GM12864 (cell line): ENCODE results near the gene SMAD4.

Experiments used
- DNase-seq: peaks from one replicate; pipeline ENCODE4 v3.0.0-alpha.2; 2011; ENCODE audit warnings: low read depth
- H3K4me3 ChIP-seq: 2 replicates; pipeline ENCODE4 v1.5.1; 2011; ENCODE audit warnings: mild to moderate bottlenecking, low read depth, low read length, control low read depth
- TF ChIP-seq, protein P1 (sequence below): IDR thresholded peaks from 2 replicates; pipeline ENCODE4 v1.5.1; 2011; ENCODE audit warnings: low read depth, mild to moderate bottlenecking, moderate library complexity, low read length, control low read depth, inconsistent platforms; ENCODE audit errors: missing control alignments

Gene SMAD4

DNA sequence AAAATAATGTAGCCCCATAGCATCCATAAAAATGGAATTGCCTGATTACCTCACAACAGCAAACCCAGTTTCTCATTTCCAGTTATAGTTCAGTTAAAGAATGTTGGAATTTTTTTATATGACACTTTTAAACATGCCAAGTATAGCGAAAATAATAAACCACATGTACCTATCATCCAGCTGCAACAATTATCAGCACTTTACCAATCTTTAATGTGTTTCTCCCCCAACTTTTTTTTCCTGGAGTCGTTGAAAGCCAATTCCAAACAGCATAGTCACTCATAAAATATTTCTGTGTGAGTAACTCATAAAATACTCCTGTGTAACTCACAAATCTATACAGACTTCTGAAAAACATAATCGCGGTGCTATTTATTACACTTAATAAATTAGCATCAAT, 38.1 kb downstream of the SMAD4 start:
- DNase-seq, result no peak
- no peak overlapping the region for H3K4me3 ChIP-seq
- TF ChIP-seq, protein P1, sequence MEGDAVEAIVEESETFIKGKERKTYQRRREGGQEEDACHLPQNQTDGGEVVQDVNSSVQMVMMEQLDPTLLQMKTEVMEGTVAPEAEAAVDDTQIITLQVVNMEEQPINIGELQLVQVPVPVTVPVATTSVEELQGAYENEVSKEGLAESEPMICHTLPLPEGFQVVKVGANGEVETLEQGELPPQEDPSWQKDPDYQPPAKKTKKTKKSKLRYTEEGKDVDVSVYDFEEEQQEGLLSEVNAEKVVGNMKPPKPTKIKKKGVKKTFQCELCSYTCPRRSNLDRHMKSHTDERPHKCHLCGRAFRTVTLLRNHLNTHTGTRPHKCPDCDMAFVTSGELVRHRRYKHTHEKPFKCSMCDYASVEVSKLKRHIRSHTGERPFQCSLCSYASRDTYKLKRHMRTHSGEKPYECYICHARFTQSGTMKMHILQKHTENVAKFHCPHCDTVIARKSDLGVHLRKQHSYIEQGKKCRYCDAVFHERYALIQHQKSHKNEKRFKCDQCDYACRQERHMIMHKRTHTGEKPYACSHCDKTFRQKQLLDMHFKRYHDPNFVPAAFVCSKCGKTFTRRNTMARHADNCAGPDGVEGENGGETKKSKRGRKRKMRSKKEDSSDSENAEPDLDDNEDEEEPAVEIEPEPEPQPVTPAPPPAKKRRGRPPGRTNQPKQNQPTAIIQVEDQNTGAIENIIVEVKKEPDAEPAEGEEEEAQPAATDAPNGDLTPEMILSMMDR, result no peak

DNA sequence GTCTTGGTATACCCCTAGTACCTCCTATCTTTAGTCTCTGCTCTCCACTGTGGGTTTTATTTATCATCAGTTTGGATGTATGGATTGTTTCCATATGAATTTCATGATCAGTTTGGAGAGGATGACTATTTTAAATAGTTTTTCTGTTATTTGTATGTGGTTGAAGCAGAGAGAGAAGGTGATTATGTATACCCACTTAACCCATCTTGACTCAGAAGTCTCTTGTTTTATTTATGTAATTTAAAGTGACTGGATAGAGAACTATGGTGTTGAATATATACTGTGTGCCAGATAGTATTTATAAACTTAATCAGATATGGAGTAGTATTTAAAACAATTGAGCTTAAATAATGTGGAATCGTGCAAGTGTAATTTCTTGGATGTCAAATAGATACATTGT, 39.9 kb downstream of the SMAD4 start:
- DNase-seq, result no peak
- TF ChIP-seq, protein P1, result no peak
- H3K4me3 ChIP-seq, result no peak overlapping the region

DNA sequence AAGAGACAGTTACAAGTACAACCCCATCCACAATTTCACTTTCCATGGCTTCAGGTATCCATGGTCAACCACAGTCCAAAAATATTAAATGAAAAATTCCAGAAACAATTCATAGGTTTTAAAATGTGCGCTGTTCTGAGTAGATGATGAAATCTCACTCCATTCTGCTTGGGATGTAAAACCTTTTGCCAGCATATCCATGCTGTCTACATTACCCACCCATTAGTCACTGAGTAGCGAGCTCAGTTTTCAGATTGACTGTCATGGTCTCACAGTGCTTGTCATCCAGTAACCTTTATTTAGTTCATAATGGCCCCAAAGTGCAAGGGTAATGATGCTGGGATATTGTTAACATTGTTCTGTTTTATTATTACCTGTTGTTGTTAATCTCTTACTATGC, 40.5 kb downstream of the SMAD4 start:
- no peak for DNase-seq
- H3K4me3 ChIP-seq, result no peak overlapping the region
- TF ChIP-seq, protein P1, result no peak

DNA sequence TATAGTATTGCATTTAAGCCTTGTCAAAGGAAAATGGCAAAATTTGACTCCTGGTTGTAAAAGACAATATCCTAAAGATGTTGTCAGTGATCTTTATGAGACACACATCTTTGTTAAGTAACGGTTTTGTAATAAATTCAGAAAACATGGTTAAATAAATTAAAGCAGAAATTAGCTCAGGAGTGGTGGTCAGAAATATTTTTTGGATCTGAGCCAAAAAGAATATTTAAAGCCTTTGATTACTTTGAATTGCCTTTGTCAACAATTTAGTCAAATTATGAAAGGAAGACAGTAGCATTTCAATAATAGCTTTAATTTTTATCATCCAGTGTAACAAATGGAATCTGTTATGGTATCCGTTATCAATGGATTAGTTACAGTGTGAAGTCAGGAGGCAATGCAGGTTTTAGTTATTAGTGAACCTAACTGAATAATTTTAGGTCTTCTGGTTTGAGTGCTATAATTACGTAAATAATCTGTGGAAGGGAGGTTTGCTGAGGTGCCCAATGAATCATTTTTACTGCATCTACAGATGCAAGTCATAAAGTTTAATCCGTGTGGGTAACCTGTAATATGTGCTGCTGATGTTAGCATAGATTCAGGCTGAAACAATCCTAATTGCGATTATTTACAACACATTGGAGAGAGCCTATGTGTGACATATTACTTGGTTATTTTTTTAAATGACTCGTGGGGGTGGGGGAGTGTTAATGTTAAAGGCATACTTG, 42.7 kb downstream of the SMAD4 start:
- TF ChIP-seq, protein P1, result no peak
- no peak overlapping the region for H3K4me3 ChIP-seq
- DNase-seq, result no peak

DNA sequence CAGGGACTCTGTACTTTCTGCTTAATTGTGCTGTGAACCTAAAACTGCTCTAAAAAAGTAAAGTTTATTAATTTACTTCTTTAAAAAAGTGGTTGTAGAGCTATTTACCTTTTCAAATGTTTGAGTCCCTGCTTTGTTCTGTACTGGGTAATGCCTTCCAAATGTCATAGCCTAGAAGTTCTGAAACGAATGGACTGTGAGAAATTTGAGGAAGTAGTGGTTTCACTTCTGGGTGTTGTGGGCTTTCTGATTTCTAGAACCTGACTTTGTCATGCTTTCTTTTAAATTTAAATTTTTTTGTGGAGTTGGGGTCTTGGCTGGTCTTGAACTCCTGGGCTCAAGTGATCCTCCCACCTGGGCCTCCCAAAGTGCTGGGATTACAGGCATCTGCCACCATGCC, 44.6 kb downstream of the SMAD4 start:
- no peak overlapping the region for H3K4me3 ChIP-seq
- peak; percentile 27 for DNase-seq
- TF ChIP-seq, protein P1, result no peak

DNA sequence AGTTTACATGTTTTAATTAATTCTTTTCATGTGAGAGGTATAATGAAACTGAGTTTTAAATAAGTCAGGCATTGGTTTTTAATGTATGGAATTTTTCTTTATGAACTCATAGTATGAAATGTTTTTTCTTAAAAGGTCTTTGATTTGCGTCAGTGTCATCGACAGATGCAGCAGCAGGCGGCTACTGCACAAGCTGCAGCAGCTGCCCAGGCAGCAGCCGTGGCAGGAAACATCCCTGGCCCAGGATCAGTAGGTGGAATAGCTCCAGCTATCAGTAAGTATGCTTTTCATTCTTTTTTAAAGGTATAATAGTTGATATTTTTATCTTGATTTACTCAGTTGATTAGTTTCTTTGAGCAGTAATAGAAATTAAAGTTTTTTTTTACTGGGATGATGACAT, 46.5 kb downstream of the SMAD4 start:
- DNase-seq, result no peak
- TF ChIP-seq, protein P1, result no peak
- H3K4me3 ChIP-seq, result no peak overlapping the region

DNA sequence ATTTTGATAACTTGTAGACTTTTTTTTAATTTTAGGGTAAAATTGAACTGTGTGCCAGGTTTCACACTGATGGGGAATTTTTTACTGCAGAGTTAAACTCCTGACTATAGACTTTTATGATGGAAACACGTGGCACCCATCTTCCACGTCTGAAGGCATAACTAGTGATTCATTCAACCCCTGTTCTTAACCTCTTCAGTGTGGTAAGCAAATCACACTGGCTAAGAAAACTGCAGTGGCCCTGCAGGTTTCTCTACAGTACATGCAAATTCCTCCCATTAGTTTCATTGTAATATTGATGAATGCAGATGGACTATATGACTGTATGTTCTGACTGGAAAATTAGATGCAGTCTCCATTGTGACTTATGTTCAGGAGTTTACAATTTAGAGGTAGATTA, 47.2 kb downstream of the SMAD4 start:
- TF ChIP-seq, protein P1, result no peak
- DNase-seq, result no peak
- H3K4me3 ChIP-seq, result no peak overlapping the region
